ENCODE data around the gene RPA4.

DNA sequence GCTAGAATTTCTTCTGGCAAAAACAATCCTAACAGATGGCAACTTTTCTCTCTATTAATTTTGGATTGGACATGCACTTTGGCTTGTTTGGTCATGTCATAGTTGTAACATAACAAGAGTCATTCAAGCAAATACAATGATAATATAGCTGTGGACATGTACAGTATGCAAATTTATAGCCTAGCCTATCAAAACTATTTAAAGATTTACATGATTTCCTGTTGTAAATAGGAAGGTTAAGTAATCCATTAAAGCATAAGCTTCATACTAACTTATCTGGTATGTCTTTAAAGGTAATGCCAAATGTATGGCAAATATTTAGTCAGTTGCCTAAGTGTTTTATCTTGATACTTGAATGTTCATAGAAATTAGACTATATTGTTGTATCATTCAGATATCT lies 45.3 kb downstream of the RPA4 start:
- no peak for TF ChIP-seq TARDBP (IDR thresholded peaks at IDR 0.05)
- no peak for TF ChIP-seq FOXK2 (IDR thresholded peaks at IDR 0.05)
- no peak for TF ChIP-seq HDGF (IDR thresholded peaks at IDR 0.05; ENCODE audit: borderline replicate concordance)
- no peak for TF ChIP-seq SP1 (IDR thresholded peaks at IDR 0.05)
- TF ChIP-seq, protein P1, sequence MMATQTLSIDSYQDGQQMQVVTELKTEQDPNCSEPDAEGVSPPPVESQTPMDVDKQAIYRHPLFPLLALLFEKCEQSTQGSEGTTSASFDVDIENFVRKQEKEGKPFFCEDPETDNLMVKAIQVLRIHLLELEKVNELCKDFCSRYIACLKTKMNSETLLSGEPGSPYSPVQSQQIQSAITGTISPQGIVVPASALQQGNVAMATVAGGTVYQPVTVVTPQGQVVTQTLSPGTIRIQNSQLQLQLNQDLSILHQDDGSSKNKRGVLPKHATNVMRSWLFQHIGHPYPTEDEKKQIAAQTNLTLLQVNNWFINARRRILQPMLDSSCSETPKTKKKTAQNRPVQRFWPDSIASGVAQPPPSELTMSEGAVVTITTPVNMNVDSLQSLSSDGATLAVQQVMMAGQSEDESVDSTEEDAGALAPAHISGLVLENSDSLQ (IDR thresholded peaks at IDR 0.05) = no peak
- TF ChIP-seq FOXM1 (IDR thresholded peaks at IDR 0.05; ENCODE audit: borderline replicate concordance) = no peak
- no peak for TF ChIP-seq ARNT (IDR thresholded peaks at IDR 0.05)

All from HEK293T (cell line).